ENCODE results near the gene TSR3.

DNA sequence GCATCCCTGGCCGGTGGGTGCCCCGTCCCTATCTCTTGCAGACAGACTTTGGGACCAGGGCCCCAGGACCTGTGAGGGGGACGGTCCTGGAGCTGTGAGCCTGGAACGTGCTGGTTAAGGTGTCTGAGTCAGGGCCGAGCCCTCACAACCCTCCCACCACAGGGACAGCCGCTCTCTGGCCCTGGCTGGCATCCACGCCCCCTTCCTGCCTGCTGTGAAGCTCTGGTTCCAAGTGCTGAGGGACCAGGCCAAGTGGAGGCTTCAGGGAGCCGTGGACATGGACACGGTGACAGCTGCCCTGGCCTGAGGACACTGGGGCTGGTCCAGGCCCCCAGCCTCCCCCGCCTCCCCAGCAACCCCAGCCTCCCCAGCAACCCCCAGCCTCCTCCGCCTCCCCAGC is 6.6 kb downstream of the TSR3 start:
- TF ChIP-seq, protein P1, sequence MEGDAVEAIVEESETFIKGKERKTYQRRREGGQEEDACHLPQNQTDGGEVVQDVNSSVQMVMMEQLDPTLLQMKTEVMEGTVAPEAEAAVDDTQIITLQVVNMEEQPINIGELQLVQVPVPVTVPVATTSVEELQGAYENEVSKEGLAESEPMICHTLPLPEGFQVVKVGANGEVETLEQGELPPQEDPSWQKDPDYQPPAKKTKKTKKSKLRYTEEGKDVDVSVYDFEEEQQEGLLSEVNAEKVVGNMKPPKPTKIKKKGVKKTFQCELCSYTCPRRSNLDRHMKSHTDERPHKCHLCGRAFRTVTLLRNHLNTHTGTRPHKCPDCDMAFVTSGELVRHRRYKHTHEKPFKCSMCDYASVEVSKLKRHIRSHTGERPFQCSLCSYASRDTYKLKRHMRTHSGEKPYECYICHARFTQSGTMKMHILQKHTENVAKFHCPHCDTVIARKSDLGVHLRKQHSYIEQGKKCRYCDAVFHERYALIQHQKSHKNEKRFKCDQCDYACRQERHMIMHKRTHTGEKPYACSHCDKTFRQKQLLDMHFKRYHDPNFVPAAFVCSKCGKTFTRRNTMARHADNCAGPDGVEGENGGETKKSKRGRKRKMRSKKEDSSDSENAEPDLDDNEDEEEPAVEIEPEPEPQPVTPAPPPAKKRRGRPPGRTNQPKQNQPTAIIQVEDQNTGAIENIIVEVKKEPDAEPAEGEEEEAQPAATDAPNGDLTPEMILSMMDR (conservative IDR thresholded peaks at IDR 0.05 in 1 of 2, IDR thresholded peaks at IDR 0.05 in 1 of 2; ENCODE audit: extremely low read depth in 1 of 2, insufficient read depth in 1 of 2, low read depth in 1 of 2, low read length in 2 of 2) = no peak
- TF ChIP-seq EZH2 (IDR thresholded peaks at IDR 0.05; ENCODE audit: borderline replicate concordance, low read length) = no peak

Measured in mammary epithelial cell (primary cell).